ENCODE results near the gene CD99.

DNA sequence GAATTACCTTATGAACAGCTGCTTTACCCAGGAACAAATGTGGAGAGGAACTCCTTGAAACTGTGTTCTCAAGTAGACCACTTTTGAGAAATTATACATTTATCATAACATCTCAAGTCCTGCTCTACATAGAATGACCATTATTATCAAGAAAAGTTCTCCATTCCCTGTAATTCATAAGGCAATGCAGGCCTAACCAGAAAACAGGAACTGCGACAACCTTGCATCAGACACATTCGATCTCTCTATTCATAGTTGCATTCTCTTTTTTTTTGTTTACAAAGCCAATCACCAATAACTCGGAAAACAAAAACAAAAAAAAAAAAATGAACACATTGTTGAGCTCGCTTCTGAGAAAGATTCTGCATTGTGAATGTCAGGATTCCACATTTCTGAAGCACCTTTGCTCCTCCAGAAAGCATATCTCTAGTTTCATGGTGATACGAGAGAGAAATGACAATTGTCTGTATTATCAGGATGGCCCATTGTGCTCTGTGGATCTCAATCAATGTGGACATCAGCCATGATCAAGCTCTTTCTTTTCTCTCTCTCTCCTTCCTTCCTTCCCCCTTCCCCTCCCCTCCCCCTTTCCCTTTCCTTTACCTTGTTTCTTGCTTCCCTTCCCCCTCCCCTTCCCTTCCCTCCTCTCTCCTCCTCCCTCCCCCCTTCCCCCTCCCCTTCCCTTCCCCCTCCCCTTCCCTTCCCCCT lies 32.4 kb upstream of the CD99 start:
- TF ChIP-seq, protein P1, sequence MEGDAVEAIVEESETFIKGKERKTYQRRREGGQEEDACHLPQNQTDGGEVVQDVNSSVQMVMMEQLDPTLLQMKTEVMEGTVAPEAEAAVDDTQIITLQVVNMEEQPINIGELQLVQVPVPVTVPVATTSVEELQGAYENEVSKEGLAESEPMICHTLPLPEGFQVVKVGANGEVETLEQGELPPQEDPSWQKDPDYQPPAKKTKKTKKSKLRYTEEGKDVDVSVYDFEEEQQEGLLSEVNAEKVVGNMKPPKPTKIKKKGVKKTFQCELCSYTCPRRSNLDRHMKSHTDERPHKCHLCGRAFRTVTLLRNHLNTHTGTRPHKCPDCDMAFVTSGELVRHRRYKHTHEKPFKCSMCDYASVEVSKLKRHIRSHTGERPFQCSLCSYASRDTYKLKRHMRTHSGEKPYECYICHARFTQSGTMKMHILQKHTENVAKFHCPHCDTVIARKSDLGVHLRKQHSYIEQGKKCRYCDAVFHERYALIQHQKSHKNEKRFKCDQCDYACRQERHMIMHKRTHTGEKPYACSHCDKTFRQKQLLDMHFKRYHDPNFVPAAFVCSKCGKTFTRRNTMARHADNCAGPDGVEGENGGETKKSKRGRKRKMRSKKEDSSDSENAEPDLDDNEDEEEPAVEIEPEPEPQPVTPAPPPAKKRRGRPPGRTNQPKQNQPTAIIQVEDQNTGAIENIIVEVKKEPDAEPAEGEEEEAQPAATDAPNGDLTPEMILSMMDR (IDR thresholded peaks at IDR 0.05): no peak
- TF ChIP-seq, protein P2, sequence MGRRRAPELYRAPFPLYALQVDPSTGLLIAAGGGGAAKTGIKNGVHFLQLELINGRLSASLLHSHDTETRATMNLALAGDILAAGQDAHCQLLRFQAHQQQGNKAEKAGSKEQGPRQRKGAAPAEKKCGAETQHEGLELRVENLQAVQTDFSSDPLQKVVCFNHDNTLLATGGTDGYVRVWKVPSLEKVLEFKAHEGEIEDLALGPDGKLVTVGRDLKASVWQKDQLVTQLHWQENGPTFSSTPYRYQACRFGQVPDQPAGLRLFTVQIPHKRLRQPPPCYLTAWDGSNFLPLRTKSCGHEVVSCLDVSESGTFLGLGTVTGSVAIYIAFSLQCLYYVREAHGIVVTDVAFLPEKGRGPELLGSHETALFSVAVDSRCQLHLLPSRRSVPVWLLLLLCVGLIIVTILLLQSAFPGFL (CRISPR knock-in tag; IDR thresholded peaks at IDR 0.05; ENCODE audit: borderline replicate concordance): no peak
- no peak for TF ChIP-seq JUN (CRISPR knock-in tag; IDR thresholded peaks at IDR 0.05)
- TF ChIP-seq, protein P3, sequence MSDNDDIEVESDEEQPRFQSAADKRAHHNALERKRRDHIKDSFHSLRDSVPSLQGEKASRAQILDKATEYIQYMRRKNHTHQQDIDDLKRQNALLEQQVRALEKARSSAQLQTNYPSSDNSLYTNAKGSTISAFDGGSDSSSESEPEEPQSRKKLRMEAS (CRISPR knock-in tag; IDR thresholded peaks at IDR 0.05): no peak
- no peak for TF ChIP-seq NR3C1 (CRISPR knock-in tag; conservative IDR thresholded peaks at IDR 0.05; ENCODE audit: low read depth)
- TF ChIP-seq, protein P4, sequence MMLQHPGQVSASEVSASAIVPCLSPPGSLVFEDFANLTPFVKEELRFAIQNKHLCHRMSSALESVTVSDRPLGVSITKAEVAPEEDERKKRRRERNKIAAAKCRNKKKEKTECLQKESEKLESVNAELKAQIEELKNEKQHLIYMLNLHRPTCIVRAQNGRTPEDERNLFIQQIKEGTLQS (CRISPR knock-in tag; conservative IDR thresholded peaks at IDR 0.05): no peak
- TF ChIP-seq, protein P5, sequence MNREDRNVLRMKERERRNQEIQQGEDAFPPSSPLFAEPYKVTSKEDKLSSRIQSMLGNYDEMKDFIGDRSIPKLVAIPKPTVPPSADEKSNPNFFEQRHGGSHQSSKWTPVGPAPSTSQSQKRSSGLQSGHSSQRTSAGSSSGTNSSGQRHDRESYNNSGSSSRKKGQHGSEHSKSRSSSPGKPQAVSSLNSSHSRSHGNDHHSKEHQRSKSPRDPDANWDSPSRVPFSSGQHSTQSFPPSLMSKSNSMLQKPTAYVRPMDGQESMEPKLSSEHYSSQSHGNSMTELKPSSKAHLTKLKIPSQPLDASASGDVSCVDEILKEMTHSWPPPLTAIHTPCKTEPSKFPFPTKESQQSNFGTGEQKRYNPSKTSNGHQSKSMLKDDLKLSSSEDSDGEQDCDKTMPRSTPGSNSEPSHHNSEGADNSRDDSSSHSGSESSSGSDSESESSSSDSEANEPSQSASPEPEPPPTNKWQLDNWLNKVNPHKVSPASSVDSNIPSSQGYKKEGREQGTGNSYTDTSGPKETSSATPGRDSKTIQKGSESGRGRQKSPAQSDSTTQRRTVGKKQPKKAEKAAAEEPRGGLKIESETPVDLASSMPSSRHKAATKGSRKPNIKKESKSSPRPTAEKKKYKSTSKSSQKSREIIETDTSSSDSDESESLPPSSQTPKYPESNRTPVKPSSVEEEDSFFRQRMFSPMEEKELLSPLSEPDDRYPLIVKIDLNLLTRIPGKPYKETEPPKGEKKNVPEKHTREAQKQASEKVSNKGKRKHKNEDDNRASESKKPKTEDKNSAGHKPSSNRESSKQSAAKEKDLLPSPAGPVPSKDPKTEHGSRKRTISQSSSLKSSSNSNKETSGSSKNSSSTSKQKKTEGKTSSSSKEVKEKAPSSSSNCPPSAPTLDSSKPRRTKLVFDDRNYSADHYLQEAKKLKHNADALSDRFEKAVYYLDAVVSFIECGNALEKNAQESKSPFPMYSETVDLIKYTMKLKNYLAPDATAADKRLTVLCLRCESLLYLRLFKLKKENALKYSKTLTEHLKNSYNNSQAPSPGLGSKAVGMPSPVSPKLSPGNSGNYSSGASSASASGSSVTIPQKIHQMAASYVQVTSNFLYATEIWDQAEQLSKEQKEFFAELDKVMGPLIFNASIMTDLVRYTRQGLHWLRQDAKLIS (CRISPR knock-in tag; IDR thresholded peaks at IDR 0.05; ENCODE audit: borderline replicate concordance): no peak
- no peak for TF ChIP-seq CREB1 (CRISPR knock-in tag; IDR thresholded peaks at IDR 0.05)

All from WTC11 (cell line).